GM21825 (cell line): Measurements from ENCODE around the gene LITAF.
"Not testable (repeated sequence)": the region's sequence is repeated elsewhere in the genome, so short reads cannot be mapped to it uniquely, and the experiment has no call there.

Source experiments
- ATAC-seq: cut with Tn5 transposase; IDR thresholded peaks from one replicate; pipeline ENCODE4 v1.9.1; 2021; ENCODE audit warnings: mild to moderate bottlenecking, moderate library complexity; ENCODE audit not compliant: unreplicated experiment

Gene LITAF

DNA sequence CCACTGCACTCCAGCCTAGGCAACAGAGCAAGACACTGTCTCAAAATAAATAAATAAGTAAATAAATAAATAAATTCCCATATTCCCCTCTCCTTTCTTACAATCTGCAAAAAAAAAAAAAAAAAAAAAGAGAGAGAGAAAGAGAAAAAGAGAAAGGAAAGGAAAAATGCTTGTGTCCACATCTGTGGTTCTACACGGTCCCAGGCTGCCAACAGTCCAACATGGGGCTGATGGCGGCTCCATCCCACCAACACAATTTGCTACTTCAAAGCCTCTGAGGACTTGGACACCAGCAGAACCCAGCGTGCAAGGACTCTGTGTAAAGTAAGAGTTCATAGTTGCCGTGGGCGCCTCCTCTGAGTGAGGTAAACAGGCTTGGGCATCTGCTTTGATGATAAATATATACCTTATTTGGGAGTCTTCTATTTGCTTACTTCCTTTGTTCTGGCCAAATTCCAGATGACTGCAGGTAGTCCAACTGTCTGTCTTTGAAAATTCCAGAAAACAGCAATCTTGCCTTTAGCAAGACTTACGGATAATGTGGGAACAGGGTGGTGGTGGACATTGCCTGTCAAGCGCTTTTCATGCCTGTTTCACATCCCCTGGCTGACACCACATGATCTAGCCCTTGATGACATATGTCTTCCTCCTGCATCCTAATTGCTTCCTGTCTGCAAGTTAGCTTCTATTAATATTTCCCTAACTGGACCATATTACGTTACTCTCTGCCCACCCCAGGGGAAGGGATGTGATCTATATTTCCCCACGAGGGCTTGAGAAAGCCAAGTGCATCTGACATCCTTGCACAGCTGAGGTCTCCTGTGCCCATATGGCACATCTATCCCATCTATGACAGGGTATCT is 10.1 kb downstream of the LITAF start:
- ATAC-seq = peak; percentile 59

GRCh38 chr16:11575223-11575589 is 11.5 kb downstream of the LITAF start:
- ATAC-seq = no peak

- ATAC-seq = no peak
Measured at GRCh38 chr16:11572301-11572995, 14.3 kb downstream of the LITAF start.

DNA sequence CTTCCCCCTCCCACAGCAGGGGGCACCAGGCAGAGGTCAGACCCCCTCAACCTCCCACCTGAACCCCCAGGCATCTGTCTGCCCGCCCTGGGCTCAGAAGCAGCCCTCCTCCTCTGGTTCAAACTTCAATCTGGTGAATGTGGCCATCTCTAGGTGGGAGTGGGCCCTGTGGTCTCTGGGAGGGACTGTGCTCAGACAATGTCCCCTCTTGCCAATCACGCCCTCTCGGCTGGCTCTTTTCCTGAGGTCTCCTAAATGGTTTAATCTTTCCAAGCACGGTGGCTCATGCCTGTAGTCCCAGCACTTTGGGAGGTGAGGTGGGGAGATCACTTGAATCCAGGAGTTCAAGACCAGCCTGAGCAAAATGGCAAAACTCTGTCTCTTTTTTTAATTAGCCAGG is 15.2 kb downstream of the LITAF start:
- no peak for ATAC-seq

GRCh38 chr16:11570806-11571205 is 15.9 kb downstream of the LITAF start:
- ATAC-seq = no peak

GRCh38 chr16:11570258-11570657 is 16.5 kb downstream of the LITAF start:
- no peak for ATAC-seq

DNA sequence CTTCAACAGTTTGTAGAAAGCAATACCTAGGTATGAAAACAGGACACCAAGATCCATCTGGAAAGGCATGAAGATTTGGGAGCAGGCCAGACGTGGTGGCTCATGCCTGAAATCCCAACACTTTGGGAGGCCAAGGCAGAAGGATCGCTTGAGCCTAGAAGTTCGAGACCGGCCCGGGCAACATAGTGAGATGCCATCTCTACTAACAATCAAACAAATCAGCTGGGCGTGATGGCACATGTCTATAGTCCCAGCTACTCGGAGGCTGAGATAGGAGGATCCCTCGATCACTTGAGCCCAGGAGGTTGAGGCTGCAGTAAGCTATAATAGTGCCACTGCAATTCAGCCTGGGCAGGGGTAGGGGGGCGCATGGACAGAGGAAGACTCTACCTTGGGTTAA is 20.3 kb downstream of the LITAF start:
- no peak for ATAC-seq

GRCh38 chr16:11565665-11566064 is 21.1 kb downstream of the LITAF start:
- ATAC-seq = no peak

DNA sequence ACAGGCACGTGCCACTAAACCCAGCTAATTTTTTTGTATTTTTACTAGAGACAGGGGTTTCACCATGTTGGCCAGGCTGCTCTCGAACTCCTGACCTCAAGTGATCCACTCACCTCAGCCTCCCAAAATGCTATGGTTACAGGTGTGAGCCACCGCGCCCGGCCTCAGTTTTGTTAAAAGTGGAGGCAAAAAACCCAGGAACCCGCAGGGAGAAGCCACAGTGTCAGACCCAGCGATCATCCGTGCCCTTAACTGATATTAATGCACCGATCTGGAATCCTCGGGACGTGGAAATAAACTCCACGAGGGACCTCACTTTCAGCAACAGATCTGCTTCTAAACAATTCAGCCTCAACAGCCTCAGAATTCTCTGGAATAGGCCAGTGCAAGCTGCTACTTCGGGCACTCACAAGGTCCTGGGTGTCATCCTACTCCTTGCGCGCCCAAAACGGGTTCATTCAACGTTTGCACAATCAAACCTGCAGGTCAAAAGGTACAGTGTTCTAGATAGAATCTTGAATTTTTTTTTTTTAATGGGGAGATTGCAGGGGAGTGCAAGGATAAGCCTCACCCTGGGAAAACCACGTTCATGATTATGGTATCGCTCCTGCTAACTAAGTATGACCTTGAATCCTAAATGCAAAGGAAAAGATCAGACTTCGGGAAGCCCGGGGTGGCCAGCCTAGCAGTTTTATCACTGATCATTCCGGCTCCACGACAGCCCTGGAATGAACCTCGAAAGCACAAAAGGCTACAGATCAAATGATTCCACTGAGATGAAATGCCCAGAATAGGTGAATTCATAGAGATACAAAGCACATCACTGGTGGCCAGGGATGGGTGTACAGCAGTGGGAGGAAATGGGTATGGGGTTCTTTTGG is 22.4 kb downstream of the LITAF start:
- ATAC-seq = no peak

GRCh38 chr16:11563493-11564040 is 23.2 kb downstream of the LITAF start:
- ATAC-seq = no peak

GRCh38 chr16:11562941-11563340 is 23.8 kb downstream of the LITAF start:
- ATAC-seq = no peak

DNA sequence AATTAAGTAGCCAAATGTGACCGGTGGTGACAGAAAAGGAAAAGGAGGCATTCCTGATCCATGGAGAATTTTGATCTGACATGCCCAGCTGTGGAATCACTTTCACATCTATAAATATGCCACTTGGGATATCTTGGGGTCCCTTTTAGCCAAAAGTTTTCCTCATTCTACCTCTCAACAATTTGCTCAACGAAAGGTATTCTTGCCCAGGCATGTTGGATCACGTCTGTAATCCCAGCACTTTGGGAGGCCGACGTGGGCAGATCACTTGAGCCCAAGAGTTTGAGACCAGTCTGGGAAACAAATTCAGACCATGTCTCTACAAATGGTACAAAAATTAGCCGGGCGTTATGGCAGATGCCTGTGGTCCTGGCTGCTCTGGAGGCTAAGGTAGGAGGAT is 24.3 kb downstream of the LITAF start:
- ATAC-seq = no peak

- ATAC-seq = no peak
Measured at GRCh38 chr16:11561856-11562255, 24.9 kb downstream of the LITAF start.

GRCh38 chr16:11561454-11561805 is 25.3 kb downstream of the LITAF start:
- no peak for ATAC-seq

- ATAC-seq = no peak
Measured at GRCh38 chr16:11560701-11561453, 25.8 kb downstream of the LITAF start.

DNA sequence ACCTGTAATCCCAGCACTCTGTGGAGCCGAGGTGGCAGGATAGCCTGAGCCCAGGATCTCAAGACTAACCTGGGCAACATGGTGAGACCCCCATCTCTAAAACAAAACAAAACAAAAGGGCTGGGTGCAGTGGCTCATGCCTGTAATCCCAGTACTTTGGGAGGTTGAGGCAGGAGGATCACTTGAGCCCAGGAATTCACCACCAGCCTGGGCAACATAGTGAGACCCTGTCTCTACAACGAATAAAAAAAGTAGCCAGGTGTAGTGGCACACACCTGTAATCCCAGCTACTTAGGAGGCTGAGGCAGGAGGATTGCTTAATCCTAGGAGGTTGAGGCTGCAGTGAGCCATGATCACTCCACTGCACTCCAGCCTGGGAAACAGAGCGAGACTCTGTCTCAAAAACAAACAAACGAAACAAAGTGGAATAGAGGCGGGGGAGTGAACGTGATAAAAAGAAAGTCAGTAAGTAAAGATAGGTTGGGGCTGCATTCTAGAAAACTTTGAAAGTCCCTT is 28.4 kb downstream of the LITAF start:
- ATAC-seq = not testable (repeated sequence)

- ATAC-seq = no peak
Measured at GRCh38 chr16:11557801-11558200, 28.9 kb downstream of the LITAF start.

- ATAC-seq = no peak
Measured at GRCh38 chr16:11556945-11557720, 29.6 kb downstream of the LITAF start.

- ATAC-seq = no peak
Measured at GRCh38 chr16:11556214-11556819, 30.4 kb downstream of the LITAF start.
